LNCaP clone FGC (cell line): ENCODE data around the gene AGAP2.

Source experiments
- DNase-seq: peaks from one replicate; pipeline ENCODE4 v3.0.0-alpha.2; 2011; ENCODE audit warnings: low read depth
- H3K4me3 ChIP-seq: 2 replicates; pipeline ENCODE4 v1.5.1; 2011; ENCODE audit warnings: mild to moderate bottlenecking, low read depth, low read length, control low read depth
- CTCF ChIP-seq: IDR thresholded peaks from 2 replicates; pipeline ENCODE4 v1.5.1; 2012; ENCODE audit warnings: mild to moderate bottlenecking; ENCODE audit not compliant: control insufficient read depth, insufficient read depth; ENCODE audit errors: extremely low read depth

AGAP2 gene

GRCh38 chr12:57695770-57696432 lies 42.6 kb downstream of the AGAP2 start:
- no peak for TF ChIP-seq CTCF
- DNase-seq, result no peak
- H3K4me3 ChIP-seq, result no peak overlapping the region

GRCh38 chr12:57694459-57695019 lies 44.0 kb downstream of the AGAP2 start:
- peak overlapping the region; percentile 94 for H3K4me3 ChIP-seq
- DNase-seq, result no peak
- TF ChIP-seq CTCF, result no peak

GRCh38 chr12:57693659-57694458 lies 44.7 kb downstream of the AGAP2 start, which contains the start of gene OS9:
TSS of gene OS9 (plus strand) at chr12:57694132. CDS start at chr12:57694162, 30 bp downstream.
- peak; percentile 85 for TF ChIP-seq CTCF
- H3K4me3 ChIP-seq, result peak within 1 kb of the TSS; percentile 94
- DNase-seq, result peak; percentile 100

- peak overlapping the region; percentile 16 for H3K4me3 ChIP-seq
- DNase-seq, result no peak
- TF ChIP-seq CTCF, result no peak
Observed at GRCh38 chr12:57693317-57693658, 45.3 kb downstream of the AGAP2 start.

- H3K4me3 ChIP-seq, result no peak overlapping the region
- TF ChIP-seq CTCF, result no peak
- DNase-seq, result no peak
Observed at GRCh38 chr12:57692500-57692899, 46.0 kb downstream of the AGAP2 start.

- DNase-seq, result no peak
- no peak for TF ChIP-seq CTCF
- H3K4me3 ChIP-seq, result no peak overlapping the region
Observed at GRCh38 chr12:57688931-57689330, 49.6 kb downstream of the AGAP2 start.
